Lower leg skin (tissue), 4 donors: ENCODE results near the gene XRRA1. TPM values are rescaled to one million over a fixed set of nuclear protein-coding genes. Genes with fewer than 3 reads are reported as not detected.
"Not testable (repeated sequence)": the region's sequence is repeated elsewhere in the genome, so short reads cannot be mapped to it uniquely, and the experiment has no call there.

Experiments used
- DNase-seq, 2 donors: peaks; one replicate each; pipeline ENCODE4 v3.0.0-alpha.2; 2019; ENCODE audit warnings: low spot score in 2 of 2
- H3K4me3 ChIP-seq: fragments of 200-600 bp; sonication (generic); 2 replicates; pipeline ENCODE4 v1.5.1; 2017; ENCODE audit warnings: mild to moderate bottlenecking, low read depth; ENCODE audit not compliant: poor library complexity, severe bottlenecking
- POLR2A ChIP-seq, 2 donors: fragments of 450-650 bp; IDR thresholded peaks; one replicate each; pipeline ENCODE4 v1.6.1; 2016 to 2017; ENCODE audit warnings: antibody characterized with exemption in 2 of 2, mild to moderate bottlenecking in 1 of 2, moderate library complexity in 1 of 2
- WGBS, 2 donors: methylation state at CpG; one replicate each; pipeline ENCODE4 v1.1.5; 2018; 5-methylcytosine and 5-hydroxymethylcytosine counted together
- intact Hi-C: fragments of 100-400 bp; cut with DNase I; formaldehyde crosslinking; loops from one replicate; pipeline ENCODE4 v1.15.0; 2023; ENCODE audit warnings: low total_unique reads
- total RNA-seq, 4 donors: library from RNA; depleted of rRNA; stranded (reverse); fragments of >200 nt; gene quantifications; one replicate each; pipeline ENCODE4 v1.1.0, GENCODE V29; 2016
- TF ChIP-seq, protein P1 (sequence below), 3 donors: fragments of 450-650 bp; IDR thresholded peaks; one replicate each; pipeline ENCODE4 v1.5.1; 2016; ENCODE audit warnings: antibody characterized with exemption in 3 of 3, mild to moderate bottlenecking in 3 of 3, moderate library complexity in 2 of 3

The XRRA1 gene, protein sequence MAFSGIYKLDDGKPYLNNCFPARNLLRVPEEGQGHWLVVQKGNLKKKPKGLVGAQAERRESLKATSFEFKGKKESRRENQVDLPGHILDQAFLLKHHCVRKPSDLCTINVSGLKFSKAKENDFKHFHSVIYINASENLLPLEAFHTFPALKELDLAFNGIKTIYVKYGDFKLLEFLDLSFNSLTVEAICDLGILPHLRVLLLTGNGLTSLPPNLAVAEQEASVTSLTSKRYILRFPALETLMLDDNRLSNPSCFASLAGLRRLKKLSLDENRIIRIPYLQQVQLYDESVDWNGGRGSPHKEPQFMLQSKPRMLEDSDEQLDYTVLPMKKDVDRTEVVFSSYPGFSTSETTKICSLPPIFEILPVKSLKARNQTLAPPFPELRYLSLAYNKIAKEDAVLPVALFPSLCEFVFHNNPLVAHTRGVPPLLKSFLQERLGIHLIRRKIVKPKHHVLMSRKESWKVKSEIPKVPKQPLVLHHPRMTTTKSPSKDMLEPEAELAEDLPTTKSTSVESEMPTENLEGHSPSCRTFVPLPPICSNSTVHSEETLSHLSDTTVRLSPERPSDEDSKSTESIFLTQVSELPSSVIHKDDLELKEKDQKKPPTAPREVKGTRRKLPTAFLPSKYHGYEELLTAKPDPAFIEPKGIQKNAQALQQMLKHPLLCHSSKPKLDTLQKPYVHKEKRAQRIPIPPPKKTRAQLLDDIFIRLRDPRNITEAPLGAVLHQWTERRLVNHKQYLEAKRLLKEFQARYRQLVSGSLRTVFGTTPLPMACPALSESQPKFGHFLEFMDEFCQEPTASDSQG
- 10 to 100 TPM in 3 of 4 donors, 1 to 10 TPM in 1; 7.0 to 17.4 (median 13.2) TPM for total RNA-seq

DNA sequence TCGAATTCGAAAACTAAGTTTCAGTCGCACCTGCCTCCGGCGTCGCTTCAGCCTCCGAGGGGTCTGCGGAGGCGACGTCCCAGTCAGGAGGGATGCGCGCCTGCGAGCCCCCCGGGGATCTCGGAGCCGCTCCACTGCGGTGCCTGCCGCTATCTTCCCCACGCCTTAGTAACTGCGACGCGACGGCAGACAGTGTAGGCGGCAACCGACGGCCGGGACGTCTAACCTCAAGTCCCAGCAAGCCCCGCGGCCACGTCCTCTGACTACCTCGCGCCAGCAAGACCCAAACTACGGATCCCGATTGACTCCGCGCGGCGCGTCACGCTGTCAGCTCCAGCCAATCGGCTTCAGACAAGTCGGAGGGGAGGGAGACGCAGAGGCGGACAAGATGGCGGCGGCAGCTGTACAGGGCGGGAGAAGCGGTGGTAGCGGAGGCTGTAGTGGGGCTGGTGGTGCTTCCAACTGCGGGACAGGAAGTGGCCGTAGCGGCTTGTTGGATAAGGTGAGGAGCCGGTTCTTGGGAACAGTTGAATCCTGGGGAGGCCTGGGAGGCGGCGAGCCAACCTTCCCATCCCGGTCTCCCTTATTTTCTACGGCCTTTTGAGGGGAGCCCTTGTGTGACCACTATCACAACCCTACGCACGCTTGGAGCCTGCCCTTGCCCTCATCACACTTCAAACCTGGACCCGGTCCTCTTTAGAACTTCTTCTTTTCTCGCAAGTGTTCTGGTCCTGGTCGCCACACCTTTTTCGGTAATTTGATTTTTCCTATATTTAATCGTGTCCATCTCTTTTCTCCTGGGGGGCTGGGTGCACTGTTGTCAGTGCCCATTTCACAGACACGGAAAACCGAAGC, at the start of gene XRRA1, which contains the start of gene SPCS2:
Gene XRRA1 (minus strand): TSS at position 194 of the 855 bp plus-strand sequence. CDS start 8,213 bp downstream, outside the sequence.
Gene SPCS2 (plus strand): TSS at position 369 of the 855 bp plus-strand sequence. CDS start 20 bp downstream, at position 389.
- WGBS, 2 donors, result 0 to 1% methylated on average over 23 to 35 of the region's 67 CpGs
- TF ChIP-seq POLR2A (IDR thresholded peaks at IDR 0.05), result peak in 1 of 2 donors; percentile 64
- TF ChIP-seq, protein P1, sequence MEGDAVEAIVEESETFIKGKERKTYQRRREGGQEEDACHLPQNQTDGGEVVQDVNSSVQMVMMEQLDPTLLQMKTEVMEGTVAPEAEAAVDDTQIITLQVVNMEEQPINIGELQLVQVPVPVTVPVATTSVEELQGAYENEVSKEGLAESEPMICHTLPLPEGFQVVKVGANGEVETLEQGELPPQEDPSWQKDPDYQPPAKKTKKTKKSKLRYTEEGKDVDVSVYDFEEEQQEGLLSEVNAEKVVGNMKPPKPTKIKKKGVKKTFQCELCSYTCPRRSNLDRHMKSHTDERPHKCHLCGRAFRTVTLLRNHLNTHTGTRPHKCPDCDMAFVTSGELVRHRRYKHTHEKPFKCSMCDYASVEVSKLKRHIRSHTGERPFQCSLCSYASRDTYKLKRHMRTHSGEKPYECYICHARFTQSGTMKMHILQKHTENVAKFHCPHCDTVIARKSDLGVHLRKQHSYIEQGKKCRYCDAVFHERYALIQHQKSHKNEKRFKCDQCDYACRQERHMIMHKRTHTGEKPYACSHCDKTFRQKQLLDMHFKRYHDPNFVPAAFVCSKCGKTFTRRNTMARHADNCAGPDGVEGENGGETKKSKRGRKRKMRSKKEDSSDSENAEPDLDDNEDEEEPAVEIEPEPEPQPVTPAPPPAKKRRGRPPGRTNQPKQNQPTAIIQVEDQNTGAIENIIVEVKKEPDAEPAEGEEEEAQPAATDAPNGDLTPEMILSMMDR (IDR thresholded peaks at IDR 0.05), result no peak

DNA sequence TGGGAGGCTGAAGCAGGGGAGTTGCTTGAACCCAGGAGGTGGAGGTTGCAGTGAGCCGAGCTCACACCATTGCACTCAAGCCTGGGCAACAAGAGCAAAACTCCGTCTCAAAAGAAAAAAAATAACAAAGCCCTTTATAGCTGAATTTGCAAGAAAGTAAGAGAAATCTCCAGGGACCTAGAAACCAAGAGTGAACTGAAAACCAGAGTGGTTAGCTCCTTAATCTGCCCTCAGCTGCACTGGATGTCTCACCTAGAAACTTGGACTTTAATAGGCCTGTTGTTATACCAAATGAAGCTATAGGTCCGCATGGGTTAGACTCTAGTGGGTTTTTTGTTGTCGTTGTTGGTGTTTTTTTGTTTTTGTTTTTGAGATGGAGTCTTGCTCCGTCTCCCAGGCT, 44.0 kb upstream of the XRRA1 start:
- TF ChIP-seq, protein P1 (IDR thresholded peaks at IDR 0.05), result no peak
- no peak for TF ChIP-seq POLR2A (IDR thresholded peaks at IDR 0.05)
- DNase-seq, result no peak
- no peak overlapping the region for H3K4me3 ChIP-seq
- intact Hi-C loops, result no loop called here
- WGBS, 2 donors, result 96% methylated on average over 5 of the region's 5 CpGs

More for the DNA sequence above, at the start of gene XRRA1, which contains the start of gene SPCS2:
- H3K4me3 ChIP-seq, result peak within 1 kb of the TSS; percentile 77
- intact Hi-C loops, result no loop called here
- peak; percentile 99 to 100 for DNase-seq

DNA sequence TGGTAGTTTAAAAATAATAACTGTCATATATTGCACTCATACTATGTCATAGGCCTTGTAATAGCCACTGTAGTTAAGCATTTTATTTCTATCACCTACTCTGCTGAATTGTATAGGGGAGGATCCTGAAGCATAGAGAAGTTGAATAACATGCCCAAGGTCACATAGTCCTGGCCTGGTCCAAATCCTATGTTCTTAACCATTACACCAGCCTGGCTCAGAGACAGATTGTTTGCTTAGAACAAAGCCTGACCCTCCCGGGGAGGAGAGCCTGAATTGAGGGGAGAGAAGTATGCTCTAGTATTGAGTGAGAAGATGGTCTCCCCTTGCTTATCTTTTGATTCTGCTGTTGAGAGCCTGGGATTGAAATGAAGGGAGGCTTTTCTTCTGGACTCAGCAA, 42.0 kb upstream of the XRRA1 start:
- intact Hi-C loops, result no loop called here
- WGBS, 2 donors, result 63 to 88% methylated on average over 1 of the region's 1 CpG
- DNase-seq, result no peak
- H3K4me3 ChIP-seq, result no peak overlapping the region
- TF ChIP-seq, protein P1 (IDR thresholded peaks at IDR 0.05), result no peak
- no peak for TF ChIP-seq POLR2A (IDR thresholded peaks at IDR 0.05)

DNA sequence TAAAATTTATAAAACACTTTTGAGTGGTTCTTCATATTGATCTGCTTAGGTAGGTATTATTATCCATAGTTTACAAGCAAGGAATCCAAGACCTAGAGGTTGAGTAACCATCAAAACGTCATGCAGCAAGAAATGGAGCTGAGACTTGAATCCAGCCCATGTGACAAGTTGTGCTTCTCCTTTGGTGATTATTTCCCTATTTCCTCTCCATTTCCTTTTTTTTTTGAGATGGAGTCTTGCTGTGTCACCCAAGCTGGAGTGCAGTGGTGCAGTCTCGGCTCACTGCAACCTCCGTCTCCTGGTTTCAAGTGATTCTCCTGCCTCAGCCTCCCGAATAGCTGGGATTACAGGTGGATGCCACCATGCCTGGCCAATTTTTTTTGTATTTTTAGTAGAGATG, 41.3 kb upstream of the XRRA1 start:
- H3K4me3 ChIP-seq, intact Hi-C loops, DNase-seq: not testable (repeated sequence)
- WGBS, 2 donors, result 88 to 94% methylated on average over 4 of the region's 4 CpGs

DNA sequence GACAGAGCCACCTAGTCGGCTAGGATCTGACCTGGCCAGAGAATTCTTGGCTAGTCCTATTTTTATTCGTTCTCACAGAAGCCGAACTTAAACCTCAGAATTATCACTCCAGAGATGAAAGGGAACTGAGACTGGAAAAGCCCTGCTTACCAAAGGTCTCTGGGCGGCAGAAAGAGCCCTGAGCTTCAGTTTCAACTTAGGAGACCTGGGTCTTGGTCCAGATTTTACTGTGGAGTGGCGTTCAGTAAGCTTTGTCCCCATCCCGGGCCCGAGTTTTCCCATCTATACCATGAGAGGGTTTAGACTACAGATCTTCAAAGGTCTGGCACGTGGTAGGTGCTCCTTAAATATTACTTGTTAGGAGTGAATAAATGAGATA, 40.4 kb upstream of the XRRA1 start:
- 3 to 7% methylated on average over 8 of the region's 8 CpGs for WGBS, 2 donors
- intact Hi-C loops, result no loop called here
- no peak for TF ChIP-seq POLR2A (IDR thresholded peaks at IDR 0.05)
- TF ChIP-seq, protein P1 (IDR thresholded peaks at IDR 0.05), result no peak

More for the DNA sequence above, 40.4 kb upstream of the XRRA1 start:
- DNase-seq, result no peak
- peak overlapping the region; percentile 77 for H3K4me3 ChIP-seq
